Measurements from ENCODE around the gene MAD2L1BP.
"Not testable (repeated sequence)": the region's sequence is repeated elsewhere in the genome, so short reads cannot be mapped to it uniquely, and the experiment has no call there.

MAD2L1BP gene

GRCh38 chr6:43635387-43636307 is at the start of gene MAD2L1BP:
MAD2L1BP (plus strand) TSS chr6:43635840; CDS start chr6:43635876, 36 bp downstream.
- in situ Hi-C loops (cut with HindIII; ENCODE audit: low pct_unique_long_range_greater_than_20kb, low sequenced_read_pairs): no loop called here
- peak; percentile 41 to 76 for DNase-seq (ENCODE audit: low read depth in 1 of 2, low spot score in 1 of 2)
- no peak for TF ChIP-seq JUND (IDR thresholded peaks at IDR 0.05; ENCODE audit: low read depth)

GRCh38 chr6:43588194-43588593 is 47.4 kb upstream of the MAD2L1BP start:
- in situ Hi-C loops (cut with HindIII; ENCODE audit: low pct_unique_long_range_greater_than_20kb, low sequenced_read_pairs): no loop called here
- no peak for TF ChIP-seq JUND (IDR thresholded peaks at IDR 0.05; ENCODE audit: low read depth)
- no peak for DNase-seq (ENCODE audit: low read depth in 1 of 2, low spot score in 1 of 2)

GRCh38 chr6:43589564-43589963 is 46.1 kb upstream of the MAD2L1BP start:
- in situ Hi-C loops (cut with HindIII; ENCODE audit: low pct_unique_long_range_greater_than_20kb, low sequenced_read_pairs): not testable (repeated sequence)

GRCh38 chr6:43593938-43594337 is 41.7 kb upstream of the MAD2L1BP start:
- DNase-seq (ENCODE audit: low read depth in 1 of 2, low spot score in 1 of 2): no peak
- in situ Hi-C loops (cut with HindIII; ENCODE audit: low pct_unique_long_range_greater_than_20kb, low sequenced_read_pairs): no loop called here
- no peak for TF ChIP-seq JUND (IDR thresholded peaks at IDR 0.05; ENCODE audit: low read depth)

More at GRCh38 chr6:43589564-43589963, 46.1 kb upstream of the MAD2L1BP start:
- not testable (repeated sequence) for DNase-seq (ENCODE audit: low read depth in 1 of 2, low spot score in 1 of 2)

GRCh38 chr6:43600595-43600994 is 35.0 kb upstream of the MAD2L1BP start:
- no peak for TF ChIP-seq JUND (IDR thresholded peaks at IDR 0.05; ENCODE audit: low read depth)
- in situ Hi-C loops (cut with HindIII; ENCODE audit: low pct_unique_long_range_greater_than_20kb, low sequenced_read_pairs): no loop called here
- DNase-seq (ENCODE audit: low read depth in 1 of 2, low spot score in 1 of 2): no peak

- in situ Hi-C loops (cut with HindIII; ENCODE audit: low pct_unique_long_range_greater_than_20kb, low sequenced_read_pairs): no loop called here
- DNase-seq (ENCODE audit: low read depth in 1 of 2, low spot score in 1 of 2): no peak
- no peak for TF ChIP-seq JUND (IDR thresholded peaks at IDR 0.05; ENCODE audit: low read depth)
Observed at GRCh38 chr6:43604174-43604573, 31.5 kb upstream of the MAD2L1BP start.

GRCh38 chr6:43606019-43606418 is 29.6 kb upstream of the MAD2L1BP start:
- in situ Hi-C loops (cut with HindIII; ENCODE audit: low pct_unique_long_range_greater_than_20kb, low sequenced_read_pairs): no loop called here
- no peak for TF ChIP-seq JUND (IDR thresholded peaks at IDR 0.05; ENCODE audit: low read depth)
- no peak for DNase-seq (ENCODE audit: low read depth in 1 of 2, low spot score in 1 of 2)

GRCh38 chr6:43608310-43608763 is 27.3 kb upstream of the MAD2L1BP start:
- TF ChIP-seq JUND (IDR thresholded peaks at IDR 0.05; ENCODE audit: low read depth): no peak
- DNase-seq (ENCODE audit: low read depth in 1 of 2, low spot score in 1 of 2): peak; percentile 21 to 70
- in situ Hi-C loops (cut with HindIII; ENCODE audit: low pct_unique_long_range_greater_than_20kb, low sequenced_read_pairs): no loop called here

GRCh38 chr6:43608807-43609206 is 26.8 kb upstream of the MAD2L1BP start:
- in situ Hi-C loops (cut with HindIII; ENCODE audit: low pct_unique_long_range_greater_than_20kb, low sequenced_read_pairs): no loop called here
- no peak for TF ChIP-seq JUND (IDR thresholded peaks at IDR 0.05; ENCODE audit: low read depth)
- DNase-seq (ENCODE audit: low read depth in 1 of 2, low spot score in 1 of 2): no peak

- in situ Hi-C loops (cut with HindIII; ENCODE audit: low pct_unique_long_range_greater_than_20kb, low sequenced_read_pairs): no loop called here
- no peak for DNase-seq (ENCODE audit: low read depth in 1 of 2, low spot score in 1 of 2)
- no peak for TF ChIP-seq JUND (IDR thresholded peaks at IDR 0.05; ENCODE audit: low read depth)
Observed at GRCh38 chr6:43609402-43609801, 26.2 kb upstream of the MAD2L1BP start.

- TF ChIP-seq JUND (IDR thresholded peaks at IDR 0.05; ENCODE audit: low read depth): no peak
- DNase-seq (ENCODE audit: low read depth in 1 of 2, low spot score in 1 of 2): no peak
- in situ Hi-C loops (cut with HindIII; ENCODE audit: low pct_unique_long_range_greater_than_20kb, low sequenced_read_pairs): no loop called here
Observed at GRCh38 chr6:43610431-43610830, 25.2 kb upstream of the MAD2L1BP start.

- in situ Hi-C loops (cut with HindIII; ENCODE audit: low pct_unique_long_range_greater_than_20kb, low sequenced_read_pairs): no loop called here
Observed at GRCh38 chr6:43613721-43614395, 21.8 kb upstream of the MAD2L1BP start.

GRCh38 chr6:43614396-43614730 is 21.3 kb upstream of the MAD2L1BP start:
- no peak for TF ChIP-seq JUND (IDR thresholded peaks at IDR 0.05; ENCODE audit: low read depth)
- DNase-seq (ENCODE audit: low read depth in 1 of 2, low spot score in 1 of 2): no peak
- in situ Hi-C loops (cut with HindIII; ENCODE audit: low pct_unique_long_range_greater_than_20kb, low sequenced_read_pairs): no loop called here

More at GRCh38 chr6:43613721-43614395, 21.8 kb upstream of the MAD2L1BP start:
- no peak for DNase-seq (ENCODE audit: low read depth in 1 of 2, low spot score in 1 of 2)
- TF ChIP-seq JUND (IDR thresholded peaks at IDR 0.05; ENCODE audit: low read depth): no peak
